NK-92 (cell line): ENCODE results near the gene ELMOD3.
"Not testable (repeated sequence)": the region's sequence is repeated elsewhere in the genome, so short reads cannot be mapped to it uniquely, and the experiment has no call there.

Experiments used
- DNase-seq: peaks from one replicate; lab custom pipeline; 2025; ENCODE audit not compliant: unreplicated experiment; lab: John Stamatoyannopoulos, UW

The ELMOD3 gene

GRCh38 chr2:85354286-85355072 is at the start of gene ELMOD3, which contains the start of gene RETSAT:
Gene ELMOD3, plus strand, starts transcription at chr2:85354769. Its CDS starts 2,430 bp downstream, at chr2:85357199.
Gene RETSAT, minus strand, starts transcription at chr2:85354528. Its CDS starts 21 bp downstream, at chr2:85354507.
- DNase-seq: peak; percentile 88

- DNase-seq: no peak
These were observed 47.1 kb upstream of the ELMOD3 start for GRCh38 chr2:85307527-85307897.

- DNase-seq: no peak
These were observed 46.4 kb upstream of the ELMOD3 start for GRCh38 chr2:85308201-85308600.

GRCh38 chr2:85308896-85309555 is 45.5 kb upstream of the ELMOD3 start:
- no peak for DNase-seq

GRCh38 chr2:85309699-85310321 is 44.8 kb upstream of the ELMOD3 start:
- DNase-seq: no peak

GRCh38 chr2:85310330-85310729 is 44.2 kb upstream of the ELMOD3 start:
- no peak for DNase-seq

GRCh38 chr2:85312404-85312803 is 42.2 kb upstream of the ELMOD3 start:
- DNase-seq: no peak

- DNase-seq: no peak
These were observed 39.7 kb upstream of the ELMOD3 start for GRCh38 chr2:85314884-85315242.

GRCh38 chr2:85315921-85316320 is 38.6 kb upstream of the ELMOD3 start:
- not testable (repeated sequence) for DNase-seq

- no peak for DNase-seq
These were observed 36.1 kb upstream of the ELMOD3 start for GRCh38 chr2:85318222-85319074.

GRCh38 chr2:85319796-85320195 is 34.8 kb upstream of the ELMOD3 start:
- DNase-seq: no peak

GRCh38 chr2:85323351-85323987 is 31.1 kb upstream of the ELMOD3 start:
- no peak for DNase-seq

GRCh38 chr2:85323988-85324367 is 30.6 kb upstream of the ELMOD3 start:
- DNase-seq: not testable (repeated sequence)

GRCh38 chr2:85324639-85325465 is 29.7 kb upstream of the ELMOD3 start:
- no peak for DNase-seq

GRCh38 chr2:85325466-85325811 is 29.1 kb upstream of the ELMOD3 start:
- no peak for DNase-seq

GRCh38 chr2:85326406-85327159 is 28.0 kb upstream of the ELMOD3 start:
- no peak for DNase-seq

- no peak for DNase-seq
These were observed 27.3 kb upstream of the ELMOD3 start for GRCh38 chr2:85327160-85327821.

- peak; percentile 62 for DNase-seq
These were observed 26.5 kb upstream of the ELMOD3 start, which contains the start of gene TGOLN2 for GRCh38 chr2:85327822-85328617. Gene TGOLN2, minus strand, starts transcription at chr2:85327989. Its CDS starts 27 bp downstream, at chr2:85327962.
